ENCODE data around the gene SERPINB13. TPM values are rescaled to one million over a fixed set of nuclear protein-coding genes. Genes with fewer than 3 reads are reported as not detected.
"Not testable (repeated sequence)": the region's sequence is repeated elsewhere in the genome, so short reads cannot be mapped to it uniquely, and the experiment has no call there.

The SERPINB13 gene
- total RNA-seq, 3 donors from 2014 or later (not counting 1 experiment from before 2014, with no cell fraction given) = not detected

DNA sequence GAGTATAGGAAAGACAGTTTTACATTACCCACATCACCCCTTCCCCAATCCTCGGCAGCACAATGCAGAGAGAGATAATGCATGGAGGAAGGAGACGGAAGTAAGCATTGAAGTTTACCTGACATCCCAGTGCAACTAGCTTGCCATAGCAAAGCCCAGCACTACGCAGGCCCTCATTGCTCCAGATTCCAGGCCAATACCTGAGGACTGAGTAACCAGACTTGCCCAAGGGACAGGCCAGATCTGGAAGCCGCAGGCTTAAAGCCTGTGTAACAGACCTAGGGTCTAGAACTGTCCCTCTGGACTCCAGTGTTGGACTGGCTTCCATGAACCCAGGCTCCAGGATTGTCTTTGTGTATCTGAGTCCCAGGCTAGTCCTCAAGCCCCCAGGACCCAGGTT is 39.3 kb downstream of the SERPINB13 start:
- Histone ChIP-seq H3K27ac (ENCODE audit: low read length) (no peak overlapping the region), H3K4me1 (ENCODE audit: control insufficient read depth, insufficient read depth, low read length) (no peaks in the 10 kb centered on the region), H3K4me3 (ENCODE audit: low read length) (no peak overlapping the region), H3K27me3 (ENCODE audit: control insufficient read depth, insufficient read depth, low read length) (no peaks in the 10 kb centered on the region), H3K36me3 (ENCODE audit: control insufficient read depth, insufficient read depth, low read length) (no peaks in the 10 kb centered on the region), H3K9me3 (ENCODE audit: control insufficient read depth, insufficient read depth, low read length) (peaks cover 23% of the 10 kb centered on the region)
- Mint-ChIP-seq H3K4me3 (no peak overlapping the region), H3K27ac (no peak overlapping the region), H3K4me1 (no peaks in the 10 kb centered on the region), H3K9me3 (peaks cover 24 to 25% of the 10 kb centered on the region in 2 donors), H3K36me3 (peaks cover 16% of the 10 kb centered on the region), H3K27me3 (ENCODE audit: low read depth in 2 of 2) (no peaks in the 10 kb centered on the region)
- no peak for DNase-seq
- 80% methylated on average over 3 of the region's 4 CpGs for WGBS (ENCODE audit: insufficient coverage)
- TF ChIP-seq, protein P1, sequence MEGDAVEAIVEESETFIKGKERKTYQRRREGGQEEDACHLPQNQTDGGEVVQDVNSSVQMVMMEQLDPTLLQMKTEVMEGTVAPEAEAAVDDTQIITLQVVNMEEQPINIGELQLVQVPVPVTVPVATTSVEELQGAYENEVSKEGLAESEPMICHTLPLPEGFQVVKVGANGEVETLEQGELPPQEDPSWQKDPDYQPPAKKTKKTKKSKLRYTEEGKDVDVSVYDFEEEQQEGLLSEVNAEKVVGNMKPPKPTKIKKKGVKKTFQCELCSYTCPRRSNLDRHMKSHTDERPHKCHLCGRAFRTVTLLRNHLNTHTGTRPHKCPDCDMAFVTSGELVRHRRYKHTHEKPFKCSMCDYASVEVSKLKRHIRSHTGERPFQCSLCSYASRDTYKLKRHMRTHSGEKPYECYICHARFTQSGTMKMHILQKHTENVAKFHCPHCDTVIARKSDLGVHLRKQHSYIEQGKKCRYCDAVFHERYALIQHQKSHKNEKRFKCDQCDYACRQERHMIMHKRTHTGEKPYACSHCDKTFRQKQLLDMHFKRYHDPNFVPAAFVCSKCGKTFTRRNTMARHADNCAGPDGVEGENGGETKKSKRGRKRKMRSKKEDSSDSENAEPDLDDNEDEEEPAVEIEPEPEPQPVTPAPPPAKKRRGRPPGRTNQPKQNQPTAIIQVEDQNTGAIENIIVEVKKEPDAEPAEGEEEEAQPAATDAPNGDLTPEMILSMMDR (IDR thresholded peaks at IDR 0.05) = no peak
- intact Hi-C loops (cut with micrococcal nuclease) = no loop called here
- no peak for ATAC-seq

DNA sequence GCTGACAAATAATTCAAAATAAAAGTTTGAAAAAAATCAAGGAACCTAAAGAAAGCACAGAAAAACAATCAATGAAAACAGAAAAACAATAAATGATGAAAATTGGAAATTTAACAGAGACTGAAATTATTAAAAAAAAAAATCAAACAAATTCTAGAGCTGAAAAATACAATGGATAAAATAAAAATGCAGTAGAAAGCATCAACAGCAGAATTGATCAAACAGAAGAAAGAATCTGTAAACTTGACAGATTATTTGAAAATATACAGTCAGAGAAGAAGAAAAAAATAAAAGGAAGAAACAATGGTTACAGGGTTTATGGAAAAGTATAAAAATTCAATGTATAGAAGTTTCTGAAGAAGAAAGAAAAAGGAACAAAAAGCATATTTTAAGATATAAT is 40.7 kb downstream of the SERPINB13 start:
- H3K36me3 Mint-ChIP-seq = peaks cover 16% of the 10 kb centered on the region
- no peaks in the 10 kb centered on the region for H3K27me3 ChIP-seq (ENCODE audit: control insufficient read depth, insufficient read depth, low read length)
- no peak overlapping the region for H3K4me3 Mint-ChIP-seq
- TF ChIP-seq, protein P1 (IDR thresholded peaks at IDR 0.05) = no peak
- no peak overlapping the region for H3K27ac Mint-ChIP-seq
- intact Hi-C loops (cut with micrococcal nuclease) = no loop called here
- H3K9me3 ChIP-seq (ENCODE audit: control insufficient read depth, insufficient read depth, low read length) = peaks cover 23% of the 10 kb centered on the region
- H3K36me3 ChIP-seq (ENCODE audit: control insufficient read depth, insufficient read depth, low read length) = no peaks in the 10 kb centered on the region
- H3K27ac ChIP-seq (ENCODE audit: low read length) = no peak overlapping the region
- H3K4me1 Mint-ChIP-seq = no peaks in the 10 kb centered on the region
- no peaks in the 10 kb centered on the region for H3K27me3 Mint-ChIP-seq (ENCODE audit: low read depth in 2 of 2)
- H3K4me1 ChIP-seq (ENCODE audit: control insufficient read depth, insufficient read depth, low read length) = no peaks in the 10 kb centered on the region
- peaks cover 23 to 26% of the 10 kb centered on the region in 2 donors for H3K9me3 Mint-ChIP-seq
- no peak overlapping the region for H3K4me3 ChIP-seq (ENCODE audit: low read length)
- no peak for ATAC-seq
- DNase-seq = no peak

DNA sequence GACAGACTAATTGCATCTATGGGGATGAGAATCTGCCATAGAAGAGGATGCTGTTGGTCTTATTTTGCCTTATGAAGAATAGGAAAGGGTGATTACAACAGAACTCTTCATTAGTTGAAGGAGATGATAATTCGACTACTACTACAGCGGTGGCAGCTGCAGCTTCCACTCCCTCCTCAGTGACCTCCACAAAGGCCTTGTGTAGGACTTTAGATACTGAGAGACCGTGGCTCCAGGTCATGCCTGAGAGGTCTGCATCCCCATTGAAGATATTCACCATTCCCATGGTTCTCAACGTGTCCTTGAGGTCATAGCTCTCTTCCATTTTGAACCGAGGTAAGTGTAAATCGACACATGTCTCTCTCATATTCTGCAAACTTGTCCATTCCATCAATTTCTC is 50.6 kb downstream of the SERPINB13 start:
- Histone ChIP-seq H3K9me3 (ENCODE audit: control insufficient read depth, insufficient read depth, low read length) (no peaks in the 10 kb centered on the region), H3K4me3 (ENCODE audit: low read length) (no peak overlapping the region), H3K36me3 (ENCODE audit: control insufficient read depth, insufficient read depth, low read length) (no peaks in the 10 kb centered on the region), H3K27ac (ENCODE audit: low read length) (no peak overlapping the region), H3K27me3 (ENCODE audit: control insufficient read depth, insufficient read depth, low read length) (no peaks in the 10 kb centered on the region), H3K4me1 (ENCODE audit: control insufficient read depth, insufficient read depth, low read length) (no peaks in the 10 kb centered on the region)
- intact Hi-C loops (cut with micrococcal nuclease) = no loop called here
- no peak overlapping the region for H3K4me3 Mint-ChIP-seq
- peaks cover 0 to 13% of the 10 kb centered on the region in 2 donors for H3K27me3 Mint-ChIP-seq (ENCODE audit: low read depth in 2 of 2)
- no peak for ATAC-seq
- H3K36me3 Mint-ChIP-seq = no peaks in the 10 kb centered on the region
- DNase-seq = no peak
- no peaks in the 10 kb centered on the region for H3K4me1 Mint-ChIP-seq
- TF ChIP-seq, protein P1 (IDR thresholded peaks at IDR 0.05) = no peak
- H3K9me3 Mint-ChIP-seq = no peaks in the 10 kb centered on the region
- no peak overlapping the region for H3K27ac Mint-ChIP-seq
- whole genome bisulfite sequencing (ENCODE audit: insufficient coverage) = 84% methylated on average over 5 of the region's 6 CpGs

DNA sequence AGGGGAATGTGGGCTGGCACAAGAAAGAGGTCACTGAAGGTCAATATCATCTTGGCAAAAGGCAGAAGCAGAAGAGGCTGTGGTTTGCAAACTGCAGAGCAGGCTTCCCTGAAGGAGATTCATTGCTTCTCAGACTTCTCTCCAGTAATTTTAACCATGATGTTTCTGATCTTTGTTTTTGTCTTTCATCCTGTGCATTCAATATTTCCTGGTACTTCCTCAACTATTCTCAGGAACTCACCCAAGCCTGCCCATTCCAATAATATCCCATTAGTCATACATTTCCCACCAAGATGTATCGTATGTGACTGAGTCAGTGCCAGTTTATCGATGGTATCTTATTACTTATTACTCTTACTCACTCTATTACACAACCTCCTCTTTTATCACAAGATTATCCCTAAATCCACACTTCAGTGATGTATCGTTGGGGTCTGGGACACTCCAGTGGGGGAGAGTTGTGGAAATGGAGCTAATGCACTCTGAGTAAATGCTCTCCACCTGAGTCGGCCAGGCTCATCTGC is 54.1 kb downstream of the SERPINB13 start:
- peaks cover 0 to 15% of the 10 kb centered on the region in 2 donors for H3K27me3 Mint-ChIP-seq (ENCODE audit: low read depth in 2 of 2)
- H3K36me3 Mint-ChIP-seq; ATAC-seq; H3K4me1 Mint-ChIP-seq; H3K27ac ChIP-seq (ENCODE audit: low read length); intact Hi-C loops (cut with micrococcal nuclease); H3K9me3 Mint-ChIP-seq; H3K4me3 ChIP-seq (ENCODE audit: low read length); H3K9me3 ChIP-seq (ENCODE audit: control insufficient read depth, insufficient read depth, low read length); H3K36me3 ChIP-seq (ENCODE audit: control insufficient read depth, insufficient read depth, low read length); DNase-seq; H3K27me3 ChIP-seq (ENCODE audit: control insufficient read depth, insufficient read depth, low read length); H3K27ac Mint-ChIP-seq; H3K4me3 Mint-ChIP-seq; H3K4me1 ChIP-seq (ENCODE audit: control insufficient read depth, insufficient read depth, low read length): not testable (repeated sequence)
- 86% methylated on average over 2 of the region's 4 CpGs for WGBS (ENCODE audit: insufficient coverage)

DNA sequence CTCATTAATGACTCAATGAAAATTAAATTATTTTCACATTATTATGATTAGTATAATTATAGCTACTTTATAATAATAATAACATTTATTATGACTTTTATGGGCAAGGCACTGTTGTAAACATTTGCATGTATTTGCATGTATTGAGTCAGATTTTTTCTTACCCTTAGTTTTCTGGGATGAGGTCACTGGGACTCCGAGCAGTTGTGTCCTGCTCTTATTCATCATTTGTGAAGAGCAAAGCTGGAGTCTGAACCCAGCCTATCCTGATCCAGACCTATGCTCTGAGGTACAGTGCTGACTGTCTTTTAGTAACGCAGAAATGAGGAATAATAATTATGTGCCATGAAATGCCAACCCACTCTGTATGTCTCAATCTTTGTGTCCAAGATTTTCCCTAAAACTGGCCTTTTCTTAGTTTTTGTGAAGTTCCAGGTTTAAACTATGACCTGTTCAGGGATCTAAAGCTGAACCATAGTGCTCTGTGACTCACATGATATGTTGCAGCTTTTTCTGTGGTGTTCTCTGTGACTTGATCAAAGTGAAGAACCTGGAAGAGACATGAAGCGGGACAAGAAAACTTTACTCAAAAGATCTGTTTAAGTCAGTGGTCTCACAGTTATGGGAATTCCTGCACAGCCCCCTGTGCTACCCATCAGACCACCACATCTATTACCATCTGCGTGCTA is 55.7 kb downstream of the SERPINB13 start:
- H3K27me3 ChIP-seq (ENCODE audit: control insufficient read depth, insufficient read depth, low read length); H3K4me3 ChIP-seq (ENCODE audit: low read length); intact Hi-C loops (cut with micrococcal nuclease); H3K4me1 Mint-ChIP-seq; H3K27me3 Mint-ChIP-seq (ENCODE audit: low read depth in 2 of 2); H3K9me3 ChIP-seq (ENCODE audit: control insufficient read depth, insufficient read depth, low read length); H3K4me1 ChIP-seq (ENCODE audit: control insufficient read depth, insufficient read depth, low read length); ATAC-seq; H3K4me3 Mint-ChIP-seq; H3K27ac ChIP-seq (ENCODE audit: low read length); H3K36me3 Mint-ChIP-seq; H3K27ac Mint-ChIP-seq; DNase-seq; H3K9me3 Mint-ChIP-seq; H3K36me3 ChIP-seq (ENCODE audit: control insufficient read depth, insufficient read depth, low read length): not testable (repeated sequence)
- 93% methylated on average over 4 of the region's 4 CpGs for WGBS (ENCODE audit: insufficient coverage)

DNA sequence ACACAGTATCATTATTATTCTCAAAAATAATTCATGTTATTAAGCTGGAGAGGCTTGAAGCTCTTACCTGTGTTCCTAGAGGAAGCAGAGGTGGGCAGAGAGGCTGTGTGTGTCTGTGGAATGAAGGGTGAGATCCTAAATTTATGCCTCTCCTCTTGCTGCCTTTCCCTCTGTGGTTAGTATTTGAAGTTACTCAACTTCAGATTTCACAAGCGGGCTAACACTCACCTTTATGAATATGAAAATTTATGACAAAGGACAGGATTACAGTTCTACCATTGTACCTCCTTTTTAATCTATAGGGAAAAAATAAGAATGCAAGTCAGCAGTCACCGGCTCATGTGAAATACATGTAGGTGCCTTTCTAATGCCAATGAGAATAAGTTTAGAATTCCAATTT is 57.0 kb downstream of the SERPINB13 start, which contains the start of gene SERPINB4:
SERPINB4 (minus strand) TSS at position 115 of the 400 bp plus-strand sequence. CDS start 679 bp downstream, outside the sequence.
- H3K27me3 Mint-ChIP-seq (ENCODE audit: low read depth in 2 of 2); intact Hi-C loops (cut with micrococcal nuclease); H3K36me3 Mint-ChIP-seq; H3K9me3 Mint-ChIP-seq; H3K27me3 ChIP-seq (ENCODE audit: control insufficient read depth, insufficient read depth, low read length); H3K27ac ChIP-seq (ENCODE audit: low read length); H3K4me3 Mint-ChIP-seq; H3K4me1 Mint-ChIP-seq; H3K36me3 ChIP-seq (ENCODE audit: control insufficient read depth, insufficient read depth, low read length); ATAC-seq; H3K4me1 ChIP-seq (ENCODE audit: control insufficient read depth, insufficient read depth, low read length); DNase-seq; H3K9me3 ChIP-seq (ENCODE audit: control insufficient read depth, insufficient read depth, low read length); H3K27ac Mint-ChIP-seq; H3K4me3 ChIP-seq (ENCODE audit: low read length): not testable (repeated sequence)
- no CpG with 5 or more reads among the region's 2 CpGs for WGBS (ENCODE audit: insufficient coverage)

Measured in natural killer cell (primary cell).